CD14-positive monocyte (primary cell): ENCODE results near the gene MEA1. TPM values are rescaled to one million over a fixed set of nuclear protein-coding genes. Genes with fewer than 3 reads are reported as not detected.

Experiments used
- DNase-seq, 3 donors: peaks; one replicate each; pipeline ENCODE4 v3.0.0-alpha.2; 2011 to 2022
- H2AFZ ChIP-seq: 2 replicates; pipeline ENCODE4 v1.6.0; 2012; ENCODE audit warnings: mild to moderate bottlenecking, low read depth, low read length, inconsistent platforms; ENCODE audit not compliant: insufficient read depth, poor library complexity, severe bottlenecking
- H3K27ac ChIP-seq, 2 donors: 1 replicate in 1 of 2; 2 replicates in 1 of 2; pipeline ENCODE4 v1.5.1; 2012 to 2013; ENCODE audit warnings: low read length in 2 of 2, control low read depth in 1 of 2, inconsistent platforms in 1 of 2, low read depth in 1 of 2, mild to moderate bottlenecking in 1 of 2
- H3K27me3 ChIP-seq, 2 donors: one replicate each; pipeline versions ENCODE4 v1.6.0 to v1.6.1; 2011 to 2013; ENCODE audit warnings: low read length in 2 of 2; ENCODE audit not compliant: control insufficient read depth in 2 of 2, insufficient read depth in 2 of 2
- H3K36me3 ChIP-seq, 2 donors: replicated peaks in 1 of 2; 1 replicate in 1 of 2; 2 replicates in 1 of 2; pipeline versions ENCODE4 v1.5.1 to v1.6.1; 2012 to 2013; ENCODE audit warnings: low read length in 2 of 2, control low read depth in 1 of 2, inconsistent platforms in 1 of 2, mild to moderate bottlenecking in 1 of 2; ENCODE audit not compliant: insufficient read depth in 2 of 2, control insufficient read depth in 1 of 2
- H3K4me1 ChIP-seq, 2 donors: 1 replicate in 1 of 2; 2 replicates in 1 of 2; pipeline versions ENCODE4 v1.5.1 to v1.6.1; 2012 to 2013; ENCODE audit warnings: low read length in 2 of 2, control low read depth in 1 of 2, inconsistent platforms in 1 of 2, mild to moderate bottlenecking in 1 of 2, moderate library complexity in 1 of 2; ENCODE audit not compliant: insufficient read depth in 2 of 2, control insufficient read depth in 1 of 2
- H3K4me2 ChIP-seq: replicated peaks from 2 replicates; pipeline ENCODE3; 2012; ENCODE audit warnings: low read length, moderate library complexity, mild to moderate bottlenecking; ENCODE audit not compliant: poor library complexity, severe bottlenecking; ENCODE audit errors: extremely low read depth
- H3K4me3 ChIP-seq, 3 experiments: fragments of 200-600 bp in 1 of 3; sonication (generic) in 1 of 3; replicated peaks in 1 of 3; 1 replicate in 2 of 3; 2 replicates in 1 of 3; pipeline ENCODE4 v1.5.1; 2011 to 2013; ENCODE audit warnings: low read length in 3 of 3, mild to moderate bottlenecking in 3 of 3, control low read depth in 2 of 3, low read depth in 2 of 3, inconsistent platforms in 1 of 3, moderate library complexity in 1 of 3
- H3K79me2 ChIP-seq: 2 replicates; pipeline ENCODE4 v1.6.0; 2012; ENCODE audit warnings: mild to moderate bottlenecking, control low read depth, inconsistent platforms, low read length, moderate library complexity; ENCODE audit not compliant: insufficient read depth
- H3K9ac ChIP-seq: 2 replicates; pipeline ENCODE4 v1.6.0; 2017; ENCODE audit warnings: low read length, mild to moderate bottlenecking; ENCODE audit not compliant: insufficient read depth, poor library complexity, severe bottlenecking
- H3K9me3 ChIP-seq, 2 donors: replicated peaks in 1 of 2; 1 replicate in 1 of 2; 2 replicates in 1 of 2; pipeline versions ENCODE4 v1.5.1 to v1.6.1; 2012 to 2013; ENCODE audit warnings: low read length in 2 of 2, control low read depth in 1 of 2; ENCODE audit not compliant: control insufficient read depth in 1 of 2, insufficient read depth in 1 of 2
- H4K20me1 ChIP-seq: 2 replicates; pipeline ENCODE4 v1.6.0; 2012; ENCODE audit warnings: mild to moderate bottlenecking, low read length, control low read depth, moderate library complexity; ENCODE audit not compliant: insufficient read depth
- H3K27ac Mint-ChIP-seq, 7 donors: one replicate each; pipeline ENCODE4 v1.8.0; 2020; ENCODE audit warnings: mild to moderate bottlenecking in 7 of 7, mixed read lengths in 7 of 7, moderate library complexity in 6 of 7, inconsistent platforms in 2 of 7
- H3K27me3 Mint-ChIP-seq, 3 donors: one replicate each; pipeline ENCODE4 v1.8.0; 2021 to 2022; ENCODE audit warnings: low read depth in 3 of 3, mild to moderate bottlenecking in 3 of 3, mixed read lengths in 3 of 3, moderate library complexity in 3 of 3, inconsistent platforms in 1 of 3
- H3K36me3 Mint-ChIP-seq, 2 donors: one replicate each; pipeline ENCODE4 v1.8.0; 2020; ENCODE audit warnings: mixed read lengths in 2 of 2, inconsistent platforms in 1 of 2, mild to moderate bottlenecking in 1 of 2
- H3K4me1 Mint-ChIP-seq: one replicate; pipeline ENCODE4 v1.8.0; 2020; ENCODE audit warnings: mild to moderate bottlenecking, mixed read lengths
- H3K4me3 Mint-ChIP-seq, 2 donors: one replicate each; pipeline ENCODE4 v1.8.0; 2020; ENCODE audit warnings: mild to moderate bottlenecking in 2 of 2, mixed read lengths in 2 of 2, moderate library complexity in 1 of 2
- H3K9me3 Mint-ChIP-seq, 7 donors: one replicate each; pipeline ENCODE4 v1.8.0; 2020 to 2022; ENCODE audit warnings: mixed read lengths in 7 of 7, mild to moderate bottlenecking in 6 of 7, moderate library complexity in 6 of 7, inconsistent platforms in 2 of 7
- WGBS: methylation state at CpG from one replicate; pipeline ENCODE4 v1.1.5; 2013; ENCODE audit warnings: missing lambda C conversion rate; ENCODE audit not compliant: insufficient coverage; 5-methylcytosine and 5-hydroxymethylcytosine counted together
- intact Hi-C, 2 donors: fragments of 100-400 bp; cut with micrococcal nuclease; formaldehyde crosslinking; loops; one replicate each; pipeline versions ENCODE4 v1.15.0 to v1.15.1; 2023
- polyA plus RNA-seq, 3 donors: library from polyadenylated mRNA; depleted of rRNA in 1 of 3; unstranded in 2 of 3; stranded (reverse) in 1 of 3; fragments of 300-500 nt in 2 of 3; fragments of >200 nt in 1 of 3; fragmentation: Illumina TruSeq in 2 of 3; gene quantifications; 1 replicate in 2 of 3; 2 replicates in 1 of 3; pipeline ENCODE4 v1.2.3, GENCODE V29; 2012 to 2021
- TF ChIP-seq, protein P1 (sequence below): fragments of 200-600 bp; IDR thresholded peaks from one replicate; pipeline ENCODE4 v1.8.0; 2022; ENCODE audit warnings: antibody characterized with exemption, mild to moderate bottlenecking

Gene MEA1
- polyA plus RNA-seq, 3 donors = 31.0 to 59.6 (median 58.8) TPM

DNA sequence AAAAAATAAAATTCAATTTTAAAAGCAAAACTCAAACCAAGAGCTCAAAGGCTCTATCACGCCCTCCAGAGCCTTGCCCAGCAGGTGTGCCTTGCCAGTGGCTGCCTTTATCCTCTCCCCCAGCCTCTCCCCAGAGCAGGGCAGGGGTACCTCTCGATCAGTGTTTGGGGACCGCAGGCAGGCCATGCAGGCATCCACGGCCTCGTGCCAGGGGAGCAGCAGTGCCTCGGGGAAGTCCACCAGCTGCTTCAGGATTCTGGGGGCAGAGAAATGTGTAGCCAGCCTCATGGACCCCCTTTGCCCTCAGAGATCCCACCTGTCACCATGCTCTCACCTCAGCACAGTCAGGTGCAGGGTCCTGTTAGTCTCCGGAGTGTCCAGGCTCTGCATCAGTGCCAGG is 34.3 kb upstream of the MEA1 start:
- H4K20me1 ChIP-seq = no peaks in the 10 kb centered on the region
- H3K9me3 Mint-ChIP-seq = peaks cover 0 to 2% (median 0%) of the 10 kb centered on the region in 7 donors
- H3K36me3 Mint-ChIP-seq = peaks cover 56 to 79% of the 10 kb centered on the region in 2 donors
- H3K27me3 ChIP-seq = no peaks in the 10 kb centered on the region
- H3K4me1 Mint-ChIP-seq = peaks cover 17% of the 10 kb centered on the region
- H3K27me3 Mint-ChIP-seq = peaks cover 0 to 3% (median 1%) of the 10 kb centered on the region in 3 donors
- H3K36me3 ChIP-seq = peaks cover 42 to 69% of the 10 kb centered on the region in 2 donors
- H3K9me3 ChIP-seq = no peaks in the 10 kb centered on the region
- H3K27ac ChIP-seq = no peak overlapping the region
- no peak overlapping the region for H3K4me3 ChIP-seq
- H3K4me1 ChIP-seq = peaks cover 5 to 6% of the 10 kb centered on the region in 2 donors
- H3K79me2 ChIP-seq = peaks cover 2% of the 10 kb centered on the region
- H3K4me3 Mint-ChIP-seq = no peak overlapping the region
- no peak overlapping the region for H3K4me2 ChIP-seq
- TF ChIP-seq, protein P1, sequence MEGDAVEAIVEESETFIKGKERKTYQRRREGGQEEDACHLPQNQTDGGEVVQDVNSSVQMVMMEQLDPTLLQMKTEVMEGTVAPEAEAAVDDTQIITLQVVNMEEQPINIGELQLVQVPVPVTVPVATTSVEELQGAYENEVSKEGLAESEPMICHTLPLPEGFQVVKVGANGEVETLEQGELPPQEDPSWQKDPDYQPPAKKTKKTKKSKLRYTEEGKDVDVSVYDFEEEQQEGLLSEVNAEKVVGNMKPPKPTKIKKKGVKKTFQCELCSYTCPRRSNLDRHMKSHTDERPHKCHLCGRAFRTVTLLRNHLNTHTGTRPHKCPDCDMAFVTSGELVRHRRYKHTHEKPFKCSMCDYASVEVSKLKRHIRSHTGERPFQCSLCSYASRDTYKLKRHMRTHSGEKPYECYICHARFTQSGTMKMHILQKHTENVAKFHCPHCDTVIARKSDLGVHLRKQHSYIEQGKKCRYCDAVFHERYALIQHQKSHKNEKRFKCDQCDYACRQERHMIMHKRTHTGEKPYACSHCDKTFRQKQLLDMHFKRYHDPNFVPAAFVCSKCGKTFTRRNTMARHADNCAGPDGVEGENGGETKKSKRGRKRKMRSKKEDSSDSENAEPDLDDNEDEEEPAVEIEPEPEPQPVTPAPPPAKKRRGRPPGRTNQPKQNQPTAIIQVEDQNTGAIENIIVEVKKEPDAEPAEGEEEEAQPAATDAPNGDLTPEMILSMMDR = no peak
- peak overlapping the region in 1 of 7 donors; percentile 23 for H3K27ac Mint-ChIP-seq
- 93% methylated on average over 7 of the region's 7 CpGs for WGBS
- no peak for DNase-seq
- intact Hi-C loops = no loop called here
- no peak overlapping the region for H3K9ac ChIP-seq
- no peak overlapping the region for H2AFZ ChIP-seq

DNA sequence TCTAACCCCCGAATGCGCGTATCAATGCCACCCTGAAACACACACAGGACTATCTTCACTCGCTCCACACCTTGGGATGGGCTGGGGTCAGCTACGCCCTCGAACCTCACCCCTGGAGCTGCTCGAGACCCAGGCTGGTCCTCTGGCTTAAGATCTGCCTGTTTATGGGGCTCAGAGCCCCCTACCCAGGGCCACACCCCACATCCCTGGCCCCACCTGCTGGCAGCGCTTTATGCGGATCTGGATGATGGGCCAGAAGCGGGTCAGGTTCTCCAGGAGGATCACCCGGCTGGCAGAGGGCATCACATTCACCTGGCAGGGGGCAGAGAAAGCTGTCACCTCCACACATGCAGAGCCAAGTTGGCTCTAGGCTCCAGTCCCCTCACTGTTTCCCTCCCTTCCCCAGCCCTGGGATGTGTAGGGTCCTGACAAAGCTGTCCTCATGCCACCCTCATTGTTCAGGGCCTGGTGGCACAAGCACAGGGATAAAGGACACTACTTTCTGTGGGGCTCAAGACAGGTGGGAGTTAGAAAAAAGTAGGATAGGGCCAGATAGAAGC is 31.7 kb upstream of the MEA1 start:
- Histone ChIP-seq H2AFZ (no peak overlapping the region), H4K20me1 (no peaks in the 10 kb centered on the region), H3K9me3 (no peaks in the 10 kb centered on the region), H3K27me3 (no peaks in the 10 kb centered on the region), H3K27ac (no peak overlapping the region), H3K4me3 (no peak overlapping the region), H3K36me3 (peaks cover 51 to 77% of the 10 kb centered on the region in 2 donors), H3K9ac (no peak overlapping the region), H3K4me2 (no peak overlapping the region), H3K79me2 (no peaks in the 10 kb centered on the region), H3K4me1 (no peaks in the 10 kb centered on the region)
- Mint-ChIP-seq H3K36me3 (peaks cover 65 to 90% of the 10 kb centered on the region in 2 donors), H3K4me3 (no peak overlapping the region), H3K27me3 (peaks cover 0 to 3% (median 0%) of the 10 kb centered on the region in 3 donors), H3K9me3 (peaks cover 0 to 2% (median 0%) of the 10 kb centered on the region in 7 donors), H3K27ac (peak overlapping the region in 1 of 7 donors; percentile 26), H3K4me1 (peaks cover under 1% of the 10 kb centered on the region)
- intact Hi-C loops = no loop called here
- DNase-seq = no peak
- TF ChIP-seq, protein P1 = no peak
- 100% methylated on average over 10 of the region's 11 CpGs for WGBS
